HuH-7.5 (cell line): ENCODE measurements around the gene SLC22A2.

ENCODE experiments used
- DNase-seq: peaks from one replicate; pipeline ENCODE4 v3.0.0; 2011; ENCODE audit warnings: low spot score

The SLC22A2 gene

DNA sequence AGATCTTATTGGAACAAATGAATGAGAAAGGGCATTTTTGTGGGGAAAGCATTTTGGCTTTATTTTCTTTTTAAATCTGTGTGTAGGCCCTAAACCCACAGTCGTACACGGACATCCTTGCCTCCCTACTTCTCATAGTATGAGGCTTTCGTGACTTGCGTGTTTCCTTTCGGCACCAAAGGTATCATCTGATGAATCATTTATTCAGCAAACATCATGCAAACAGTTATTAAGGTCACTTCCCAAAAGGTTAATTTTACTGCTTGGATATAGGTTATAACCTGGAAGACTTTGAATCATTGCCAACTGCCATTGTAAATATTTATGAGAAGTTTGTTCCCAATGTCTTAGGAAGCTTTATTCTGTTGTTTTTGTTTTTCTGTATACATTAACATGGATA is 15.1 kb upstream of the SLC22A2 start:
- no peak for DNase-seq

DNA sequence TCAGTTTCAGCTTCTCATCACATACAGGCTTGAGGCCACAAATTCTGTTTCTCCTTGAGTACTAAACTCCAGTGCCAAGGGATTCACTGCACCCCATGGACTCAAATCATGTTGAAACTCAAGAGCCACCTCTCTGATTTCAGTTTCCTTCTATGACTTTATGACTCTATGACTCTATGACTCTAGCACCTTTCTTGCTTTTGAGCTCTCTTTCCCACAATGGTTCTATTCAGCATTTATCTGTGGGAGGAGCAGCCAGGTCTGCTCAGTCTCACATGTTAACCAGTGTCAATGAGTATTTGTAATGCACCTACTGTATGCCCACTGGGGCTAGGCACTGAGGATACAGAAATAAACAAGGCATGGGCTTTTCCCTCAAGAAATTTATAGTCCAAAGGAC is 14.6 kb upstream of the SLC22A2 start:
- DNase-seq, result no peak

GRCh38 chr6:160272707-160273106 is 14.1 kb upstream of the SLC22A2 start:
- DNase-seq, result no peak

- no peak for DNase-seq
Measured at GRCh38 chr6:160270347-160270746, 11.7 kb upstream of the SLC22A2 start.

- DNase-seq, result no peak
Measured at GRCh38 chr6:160269771-160270170, 11.2 kb upstream of the SLC22A2 start.

DNA sequence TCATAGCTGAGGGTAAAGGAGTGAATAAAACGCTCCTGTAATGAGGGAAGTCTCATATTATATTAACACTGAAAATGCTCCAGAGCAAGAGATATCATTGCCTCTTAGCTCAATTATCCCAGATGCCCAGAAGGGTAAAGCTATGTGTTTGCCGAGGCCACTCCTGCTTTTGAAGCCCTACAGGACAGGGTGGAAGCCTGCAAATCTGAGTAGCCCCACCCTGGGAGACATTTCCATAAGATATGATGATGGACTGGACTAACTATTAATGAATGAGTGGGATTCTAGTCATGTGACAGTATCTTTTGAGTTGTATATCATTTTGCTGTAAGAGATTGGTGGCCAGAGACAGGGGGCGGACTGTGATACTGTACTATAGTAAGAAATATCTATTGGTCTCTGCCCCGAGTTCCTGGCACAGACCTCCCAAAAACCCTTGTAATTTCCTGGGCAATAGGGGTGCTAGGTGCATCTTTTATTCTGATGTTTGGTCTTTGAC is 10.5 kb upstream of the SLC22A2 start:
- no peak for DNase-seq

DNA sequence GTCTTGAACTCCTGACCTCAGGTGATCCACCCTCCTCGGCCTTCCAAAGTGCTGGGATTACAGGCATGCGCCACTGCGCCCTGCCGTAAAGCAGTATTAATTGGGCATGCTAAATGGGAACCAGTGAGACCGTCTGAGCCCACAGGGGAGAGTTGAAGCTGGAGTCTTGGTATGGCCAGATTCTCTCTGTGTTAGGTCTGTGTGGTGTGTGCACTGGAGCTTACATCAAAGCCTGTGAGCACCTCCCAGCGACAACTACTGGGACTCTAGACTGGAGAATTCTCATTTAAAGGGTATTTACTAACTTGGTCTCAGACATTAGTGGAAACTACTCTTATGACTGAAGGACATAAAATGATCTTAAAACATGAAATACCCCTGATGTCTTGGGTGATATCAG is 8.5 kb upstream of the SLC22A2 start:
- DNase-seq, result no peak

DNA sequence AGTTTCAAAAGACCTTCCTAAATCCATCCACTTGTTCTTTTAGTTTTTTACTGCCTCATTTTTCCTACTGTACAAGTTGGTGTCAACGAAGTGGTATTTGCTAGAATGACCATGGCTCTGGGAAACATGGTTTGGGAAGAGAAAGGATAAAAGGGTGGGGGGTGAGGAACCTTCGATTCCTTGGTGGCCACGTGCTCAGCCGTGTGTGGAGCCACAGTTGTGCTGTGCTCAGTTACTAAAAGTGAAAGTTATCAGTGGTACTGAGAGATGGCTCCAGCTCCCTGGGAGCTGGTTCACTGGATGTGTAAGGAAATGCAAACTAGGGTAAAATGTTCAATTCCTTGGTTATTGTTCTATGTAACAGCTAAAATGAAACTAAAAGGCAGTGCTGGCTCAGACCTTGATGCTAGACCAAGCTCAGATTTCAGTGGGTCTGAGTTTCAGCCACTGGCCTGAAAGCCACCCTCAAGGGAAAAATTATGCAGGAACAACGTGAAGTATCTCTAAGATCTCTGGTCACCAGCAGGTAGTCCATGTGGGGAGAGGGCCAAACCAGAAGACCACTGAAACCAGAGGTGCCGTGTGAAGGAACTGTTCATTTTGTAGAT is 7.4 kb upstream of the SLC22A2 start:
- DNase-seq, result no peak

- no peak for DNase-seq
Measured at GRCh38 chr6:160264061-160264612, 5.5 kb upstream of the SLC22A2 start.

GRCh38 chr6:160263196-160263939 is 4.7 kb upstream of the SLC22A2 start:
- no peak for DNase-seq

DNA sequence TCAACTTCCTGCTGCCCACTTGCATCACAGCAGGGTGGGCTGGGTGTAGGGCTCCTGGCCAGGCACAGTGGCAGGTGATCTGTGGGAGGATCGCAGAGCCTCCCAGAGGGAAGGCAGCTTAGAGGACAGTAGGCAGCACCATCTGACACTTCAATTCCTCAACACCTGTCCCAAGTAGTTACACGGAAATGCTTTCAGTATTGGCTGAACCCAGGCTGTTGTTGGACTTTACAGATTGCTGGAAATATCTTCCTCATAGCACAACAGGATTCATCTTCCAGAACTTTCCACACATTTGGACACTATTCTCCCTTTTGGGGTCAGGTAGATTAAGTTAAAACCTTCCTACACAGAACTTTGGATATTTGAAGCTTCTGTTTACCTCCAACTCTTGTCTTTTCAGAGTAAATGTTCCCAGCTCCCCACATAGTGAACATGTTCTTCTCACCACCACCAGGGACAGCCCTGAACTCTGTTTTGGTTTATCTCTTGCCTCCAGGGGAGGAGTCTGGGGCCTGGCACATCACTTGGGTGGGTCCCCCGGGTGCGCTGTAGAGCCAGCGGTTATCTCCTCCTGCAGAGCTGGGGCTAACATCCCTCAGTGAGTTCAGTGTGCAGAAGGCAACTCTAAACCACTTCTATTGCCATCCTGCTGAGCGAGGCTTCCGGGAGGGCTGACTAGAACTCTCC is 3.5 kb upstream of the SLC22A2 start:
- no peak for DNase-seq

GRCh38 chr6:160260803-160261450 is 2.3 kb upstream of the SLC22A2 start:
- DNase-seq, result no peak

- DNase-seq, result no peak
Measured at GRCh38 chr6:160260367-160260766, 1.7 kb upstream of the SLC22A2 start.

DNA sequence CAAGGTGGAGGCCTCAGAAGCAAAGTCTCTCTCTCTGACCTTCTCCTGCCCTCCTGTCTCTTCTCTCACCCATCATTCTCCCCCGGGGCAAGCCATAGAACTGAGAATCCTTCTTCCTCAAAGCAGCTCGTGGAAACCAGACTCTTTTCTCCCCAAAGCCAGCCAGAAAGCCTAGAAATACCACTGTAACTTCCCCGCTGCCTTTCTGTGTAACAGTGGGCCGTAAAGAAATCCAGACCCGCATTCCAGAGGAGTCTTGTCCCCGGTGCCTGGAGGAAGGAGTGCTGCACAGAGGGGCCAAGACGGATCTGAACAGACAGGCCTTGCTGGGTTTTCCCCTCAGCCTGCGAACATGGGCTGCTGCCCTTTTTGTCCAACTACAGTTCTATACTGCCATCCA is 977 bp upstream of the SLC22A2 start:
- DNase-seq, result no peak

GRCh38 chr6:160259143-160259425 is 463 bp upstream of the SLC22A2 start:
- DNase-seq, result no peak

GRCh38 chr6:160256445-160256844 is 2.2 kb downstream of the SLC22A2 start:
- no peak for DNase-seq

DNA sequence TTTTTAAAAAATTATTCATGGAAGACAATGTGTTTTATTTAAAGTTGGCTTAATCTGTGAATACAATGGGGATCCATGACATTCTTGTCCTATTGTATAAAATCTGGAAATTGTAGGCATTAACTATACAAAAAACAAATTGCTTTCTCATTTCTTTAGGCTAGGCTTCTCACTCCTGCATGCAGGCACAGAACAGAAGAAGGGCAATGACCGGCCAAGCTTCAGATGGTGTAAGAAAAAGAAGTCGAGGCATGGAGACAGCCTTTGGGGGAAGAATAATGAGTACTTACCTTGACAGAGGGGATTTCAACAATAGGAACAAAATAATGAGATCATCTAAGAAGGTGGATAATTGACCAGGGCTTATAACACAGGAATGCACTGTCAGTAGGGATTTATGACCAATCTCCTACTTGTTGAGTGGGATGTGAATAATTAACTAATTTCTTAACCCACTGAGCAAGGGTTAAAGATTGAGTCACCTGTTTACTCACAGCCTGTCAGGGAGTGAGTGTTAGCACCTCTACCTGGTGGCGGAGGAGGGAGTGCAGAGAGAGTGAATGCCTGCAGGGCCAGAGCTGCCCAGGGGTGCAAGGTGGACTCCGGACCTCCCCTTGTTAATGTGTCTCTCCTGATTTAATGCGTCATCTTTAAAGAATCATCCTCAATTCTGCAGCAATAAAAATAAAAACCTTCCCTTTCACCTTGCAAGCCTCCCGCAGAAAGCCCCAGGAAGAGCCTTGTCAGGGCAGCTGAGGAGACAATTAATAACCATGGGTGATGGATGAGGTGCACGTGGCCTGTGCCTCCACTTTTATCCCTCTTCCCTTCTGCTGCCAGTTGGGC is 3.9 kb downstream of the SLC22A2 start:
- peak; percentile 88 for DNase-seq

DNA sequence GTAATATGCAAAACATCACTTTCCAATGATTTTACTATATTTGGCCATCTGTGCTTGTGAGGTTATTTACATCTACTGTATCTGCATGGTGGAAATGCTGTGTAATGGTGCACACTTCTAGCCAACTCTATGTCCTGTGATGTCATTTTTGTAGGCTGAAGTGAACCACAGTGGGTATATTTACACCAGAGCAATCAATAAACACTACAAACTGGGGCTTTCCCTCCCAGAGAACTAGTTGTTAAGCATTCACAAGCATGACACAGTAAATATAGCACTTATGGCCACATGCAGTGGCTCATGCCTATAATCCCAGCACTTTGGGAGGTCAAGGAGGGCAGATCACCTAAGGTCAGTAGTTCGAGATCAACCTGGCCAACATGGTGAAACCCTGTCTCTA is 4.9 kb downstream of the SLC22A2 start:
- peak; percentile 40 for DNase-seq

GRCh38 chr6:160253292-160253691 is 5.3 kb downstream of the SLC22A2 start:
- DNase-seq, result no peak

DNA sequence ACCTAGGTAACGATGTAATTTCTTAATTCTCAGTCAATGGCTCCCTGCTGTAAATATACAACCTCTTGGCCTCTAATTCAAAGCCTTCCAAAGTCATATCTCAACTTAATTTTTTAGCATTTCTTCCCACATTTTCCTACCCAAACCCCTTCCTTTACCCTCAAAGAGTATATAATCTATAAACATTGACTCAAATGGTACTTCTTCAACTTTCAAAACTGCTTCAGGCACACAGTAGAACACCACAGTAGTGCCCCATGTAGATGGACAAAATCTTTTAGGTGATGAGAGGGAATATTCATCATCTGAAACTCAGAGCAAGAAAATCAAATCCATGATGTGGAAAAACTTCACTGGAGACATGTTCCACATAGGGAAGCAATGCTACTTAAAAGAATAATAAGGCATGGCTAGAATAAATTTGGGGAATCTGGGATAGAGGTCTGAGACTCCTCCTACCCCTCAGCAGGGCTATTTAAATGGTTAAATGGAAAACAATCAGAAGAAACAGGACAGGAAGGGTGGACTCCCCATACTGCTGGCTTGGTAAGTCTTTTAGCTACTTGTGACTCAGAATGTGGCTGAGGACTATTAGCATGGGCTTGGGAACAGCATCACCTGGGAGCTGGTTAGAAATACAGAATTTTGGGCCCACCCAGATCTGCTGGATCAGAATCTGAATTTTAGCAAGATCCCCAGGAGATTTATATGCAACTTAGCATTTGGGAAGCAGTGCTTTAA is 6.4 kb downstream of the SLC22A2 start:
- no peak for DNase-seq

DNA sequence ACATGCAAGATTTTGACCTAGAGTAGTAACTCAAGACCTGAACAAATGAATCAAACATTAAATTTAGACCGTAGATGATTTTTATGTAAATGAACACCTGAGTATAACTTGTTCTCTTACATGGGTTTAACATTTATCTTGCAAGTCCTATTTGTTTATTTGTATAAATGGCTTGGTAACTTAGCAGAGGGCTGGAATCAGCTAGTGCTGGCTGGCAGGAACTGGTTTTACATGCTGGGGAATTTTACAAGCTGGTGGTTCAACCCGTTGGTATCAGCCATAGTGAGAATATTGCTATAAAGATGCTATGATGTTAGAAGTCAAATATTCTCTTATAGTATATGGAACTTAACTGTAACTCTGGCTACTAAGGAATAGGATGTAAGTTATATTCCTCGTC is 8.9 kb downstream of the SLC22A2 start:
- no peak for DNase-seq
